GM19193 (cell line): ENCODE results near the gene RETREG2.

ENCODE experiments used
- POLR2A ChIP-seq: IDR thresholded peaks from 4 replicates; pipeline ENCODE4 v1.6.1; 2011; ENCODE audit not compliant: insufficient read depth, insufficient read length; ENCODE audit errors: extremely low read depth

Gene RETREG2

GRCh38 chr2:219176818-219177551, 1.1 kb upstream of the RETREG2 start, which contains the start of gene CNPPD1:
TSS of gene CNPPD1 (minus strand) at chr2:219176925. CDS start at chr2:219176828, 97 bp downstream.
- peak; percentile 86 for TF ChIP-seq POLR2A

GRCh38 chr2:219178377-219179175, 501 bp downstream of the RETREG2 start:
- no peak for TF ChIP-seq POLR2A

- no peak for TF ChIP-seq POLR2A
Observed at GRCh38 chr2:219179601-219180465, 1.8 kb downstream of the RETREG2 start.

- no peak for TF ChIP-seq POLR2A
Observed at GRCh38 chr2:219180961-219181360, 2.9 kb downstream of the RETREG2 start.

- TF ChIP-seq POLR2A: no peak
Observed at GRCh38 chr2:219181531-219181930, 3.5 kb downstream of the RETREG2 start.

- TF ChIP-seq POLR2A: no peak
Observed at GRCh38 chr2:219182331-219183150, 4.5 kb downstream of the RETREG2 start.

GRCh38 chr2:219183151-219183772, 5.2 kb downstream of the RETREG2 start:
- TF ChIP-seq POLR2A: no peak

- no peak for TF ChIP-seq POLR2A
Observed at GRCh38 chr2:219184121-219184520, 6.0 kb downstream of the RETREG2 start.

- TF ChIP-seq POLR2A: no peak
Observed at GRCh38 chr2:219186754-219187456, 8.8 kb downstream of the RETREG2 start.

GRCh38 chr2:219197388-219197787, 19.3 kb downstream of the RETREG2 start:
- TF ChIP-seq POLR2A: no peak

GRCh38 chr2:219198974-219199373, 20.9 kb downstream of the RETREG2 start:
- no peak for TF ChIP-seq POLR2A

- no peak for TF ChIP-seq POLR2A
Observed at GRCh38 chr2:219199470-219200211, 21.6 kb downstream of the RETREG2 start.
